Nephron (organoid): Measurements from ENCODE around the gene MPRIP.

Experiments used
- H3K27ac Mint-ChIP-seq, 3 experiments: 2 replicates each; pipeline ENCODE4 v1.8.0; 2020; ENCODE audit warnings: mixed read lengths in 3 of 3, mild to moderate bottlenecking in 2 of 3, moderate library complexity in 1 of 3
- H3K27me3 Mint-ChIP-seq: 2 replicates; pipeline ENCODE4 v1.8.0; 2021; ENCODE audit warnings: low read depth, mild to moderate bottlenecking, moderate library complexity, mixed read lengths
- H3K36me3 Mint-ChIP-seq: 2 replicates; pipeline ENCODE4 v1.8.0; 2020; ENCODE audit warnings: low read depth, mixed read lengths
- H3K4me1 Mint-ChIP-seq: 2 replicates; pipeline ENCODE4 v1.8.0; 2020; ENCODE audit warnings: mixed read lengths
- H3K4me3 Mint-ChIP-seq, 3 experiments: 2 replicates each; pipeline ENCODE4 v1.8.0; 2020; ENCODE audit warnings: mild to moderate bottlenecking in 3 of 3, mixed read lengths in 3 of 3, moderate library complexity in 2 of 3
- H3K9me3 Mint-ChIP-seq: 2 replicates; pipeline ENCODE4 v1.8.0; 2020; ENCODE audit warnings: mixed read lengths
- CTCF ChIP-seq, 3 experiments: fragments of 200-600 bp; sonication (generic); IDR thresholded peaks; one replicate each; pipeline ENCODE4 v1.5.0; 2021; ENCODE audit warnings: antibody characterized with exemption in 3 of 3; ENCODE audit not compliant: unreplicated experiment in 3 of 3

Gene MPRIP

GRCh38 chr17:17151055-17151454, 108.8 kb downstream of the MPRIP start:
- no peak for TF ChIP-seq CTCF (IDR thresholded peaks at IDR 0.05; ENCODE audit: unreplicated experiment in 3 of 3)
- H3K4me1 Mint-ChIP-seq = no peaks in the 10 kb centered on the region

GRCh38 chr17:17151541-17151940, 109.3 kb downstream of the MPRIP start:
- Mint-ChIP-seq H3K9me3 (no peaks in the 10 kb centered on the region), H3K27ac (no peak overlapping the region), H3K4me1 (no peaks in the 10 kb centered on the region), H3K36me3 (peaks cover 67% of the 10 kb centered on the region), H3K4me3 (no peak overlapping the region), H3K27me3 (no peaks in the 10 kb centered on the region)
- TF ChIP-seq CTCF (IDR thresholded peaks at IDR 0.05; ENCODE audit: unreplicated experiment in 3 of 3) = no peak

More at GRCh38 chr17:17151055-17151454, 108.8 kb downstream of the MPRIP start:
- Mint-ChIP-seq H3K36me3 (peaks cover 68% of the 10 kb centered on the region), H3K9me3 (no peaks in the 10 kb centered on the region), H3K27ac (no peak overlapping the region), H3K4me3 (no peak overlapping the region), H3K27me3 (no peaks in the 10 kb centered on the region)

- peaks cover 67% of the 10 kb centered on the region for H3K36me3 Mint-ChIP-seq
- H3K4me3 Mint-ChIP-seq = no peak overlapping the region
Observed at GRCh38 chr17:17151962-17152361, 109.7 kb downstream of the MPRIP start.

GRCh38 chr17:17152385-17152784, 110.1 kb downstream of the MPRIP start:
- H3K4me1 Mint-ChIP-seq = no peaks in the 10 kb centered on the region
- no peak overlapping the region for H3K27ac Mint-ChIP-seq
- no peaks in the 10 kb centered on the region for H3K27me3 Mint-ChIP-seq
- H3K36me3 Mint-ChIP-seq = peaks cover 65% of the 10 kb centered on the region
- H3K4me3 Mint-ChIP-seq = no peak overlapping the region
- H3K9me3 Mint-ChIP-seq = no peaks in the 10 kb centered on the region
- no peak for TF ChIP-seq CTCF (IDR thresholded peaks at IDR 0.05; ENCODE audit: unreplicated experiment in 3 of 3)

More at GRCh38 chr17:17151962-17152361, 109.7 kb downstream of the MPRIP start:
- no peak overlapping the region for H3K27ac Mint-ChIP-seq
- no peak for TF ChIP-seq CTCF (IDR thresholded peaks at IDR 0.05; ENCODE audit: unreplicated experiment in 3 of 3)
- no peaks in the 10 kb centered on the region for H3K4me1 Mint-ChIP-seq
- no peaks in the 10 kb centered on the region for H3K9me3 Mint-ChIP-seq
- H3K27me3 Mint-ChIP-seq = no peaks in the 10 kb centered on the region

GRCh38 chr17:17153071-17153470, 110.8 kb downstream of the MPRIP start:
- no peaks in the 10 kb centered on the region for H3K9me3 Mint-ChIP-seq
- TF ChIP-seq CTCF (IDR thresholded peaks at IDR 0.05; ENCODE audit: unreplicated experiment in 3 of 3) = no peak
- H3K27ac Mint-ChIP-seq = no peak overlapping the region
- H3K4me3 Mint-ChIP-seq = no peak overlapping the region
- peaks cover 59% of the 10 kb centered on the region for H3K36me3 Mint-ChIP-seq
- no peaks in the 10 kb centered on the region for H3K27me3 Mint-ChIP-seq
- no peaks in the 10 kb centered on the region for H3K4me1 Mint-ChIP-seq

- Mint-ChIP-seq H3K27me3 (no peaks in the 10 kb centered on the region), H3K4me1 (no peaks in the 10 kb centered on the region), H3K27ac (no peak overlapping the region), H3K36me3 (peaks cover 57% of the 10 kb centered on the region), H3K9me3 (no peaks in the 10 kb centered on the region), H3K4me3 (no peak overlapping the region)
- no peak for TF ChIP-seq CTCF (IDR thresholded peaks at IDR 0.05; ENCODE audit: unreplicated experiment in 3 of 3)
Observed at GRCh38 chr17:17153709-17154108, 111.5 kb downstream of the MPRIP start.
